Neural progenitor cell (in vitro differentiated cells): ENCODE results near the gene SENP1.

Source experiments
- CTCF ChIP-seq: fragments of 200-600 bp; sonication (generic); IDR thresholded peaks from 2 replicates; pipeline ENCODE4 v1.5.1; 2017; ENCODE audit warnings: antibody characterized with exemption, mild to moderate bottlenecking
- EZH2 ChIP-seq: fragments of 200-600 bp; sonication (generic); IDR thresholded peaks from 2 replicates; pipeline ENCODE4 v1.6.1; 2017; ENCODE audit warnings: antibody characterized with exemption, mild to moderate bottlenecking, moderate library complexity

- TF ChIP-seq EZH2, result no peak
- TF ChIP-seq CTCF, result no peak
Measured at GRCh38 chr12:48069241-48069640, 36.6 kb downstream of the SENP1 start.
